SK-N-SH treated with all-trans-retinoic acid at 6 μM for 48 hours (cell line): ENCODE measurements around the gene MUL1.
A peak's percentile ranks its signal among the peaks of the same experiment; 100 is the strongest.

Experiments
- ATAC-seq: fragments of 200-7000 bp; cut with Tn5 transposase; 3 replicates; pipeline ENCODE4 v1.9.1; 2020; ENCODE audit warnings: mild to moderate bottlenecking, moderate library complexity
- ARNTL ChIP-seq: fragments of 450-650 bp; formaldehyde crosslinking; IDR thresholded peaks from 2 replicates; pipeline ENCODE4 v1.5.0; 2020; ENCODE audit warnings: low read depth, mild to moderate bottlenecking, moderate library complexity, borderline replicate concordance
- BACH2 ChIP-seq: fragments of 250-450 bp; sonication (Bioruptor Pico); IDR thresholded peaks from 2 replicates; pipeline ENCODE4 v1.9.0; 2021; ENCODE audit warnings: mild to moderate bottlenecking, borderline replicate concordance
- CSDC2 ChIP-seq: fragments of 250-450 bp; sonication (Bioruptor Pico); IDR thresholded peaks from 2 replicates; pipeline ENCODE4 v1.5.0; 2020; ENCODE audit warnings: mild to moderate bottlenecking, moderate library complexity
- ESRRG ChIP-seq: fragments of 250-450 bp; sonication (Bioruptor Pico); IDR thresholded peaks from 2 replicates; pipeline ENCODE4 v1.6.1; 2021; ENCODE audit warnings: mild to moderate bottlenecking
- ISL1 ChIP-seq: fragments of 250-450 bp; sonication (Bioruptor Pico); IDR thresholded peaks from 2 replicates; pipeline ENCODE4 v2.1.2; 2022; ENCODE audit warnings: mild to moderate bottlenecking, moderate library complexity
- OSR1 ChIP-seq: fragments of 250-450 bp; sonication (Bioruptor Pico); IDR thresholded peaks from 2 replicates; pipeline ENCODE4 v1.8.0; 2022; ENCODE audit warnings: moderate library complexity, mild to moderate bottlenecking, inconsistent platforms
- RARB ChIP-seq: fragments of 250-450 bp; sonication (Bioruptor Pico); IDR thresholded peaks from 2 replicates; pipeline ENCODE4 v1.8.0; 2021; ENCODE audit warnings: mild to moderate bottlenecking, moderate library complexity
- SNAI2 ChIP-seq: fragments of 250-450 bp; sonication (Bioruptor Pico); IDR thresholded peaks from 2 replicates; pipeline ENCODE4 v1.5.0; 2020; ENCODE audit warnings: mild to moderate bottlenecking, moderate library complexity
- TCF4 ChIP-seq: fragments of 250-450 bp; sonication (Bioruptor Pico); IDR thresholded peaks from 2 replicates; pipeline ENCODE4 v1.8.0; 2021; ENCODE audit warnings: mild to moderate bottlenecking, moderate library complexity, borderline replicate concordance
- TOX ChIP-seq: fragments of 250-450 bp; sonication (Bioruptor Pico); IDR thresholded peaks from 2 replicates; pipeline ENCODE4 v1.8.0; 2021; ENCODE audit warnings: mild to moderate bottlenecking, moderate library complexity, borderline replicate concordance
- ZC3H10 ChIP-seq: fragments of 250-450 bp; sonication (Bioruptor Pico); IDR thresholded peaks from 2 replicates; pipeline ENCODE4 v1.5.1; 2021; ENCODE audit warnings: mild to moderate bottlenecking, moderate library complexity
- ZFP3 ChIP-seq: fragments of 250-450 bp; sonication (Bioruptor Pico); IDR thresholded peaks from 2 replicates; pipeline ENCODE4 v1.5.0; 2020; ENCODE audit warnings: mild to moderate bottlenecking, moderate library complexity
- ZFP30 ChIP-seq: fragments of 450-650 bp; formaldehyde crosslinking; IDR thresholded peaks from 2 replicates; pipeline ENCODE4 v1.5.0; 2022; ENCODE audit warnings: mild to moderate bottlenecking, moderate library complexity
- ZNF565 ChIP-seq: fragments of 450-650 bp; formaldehyde crosslinking; conservative IDR thresholded peaks from 2 replicates; pipeline ENCODE4 v1.5.0; 2020; ENCODE audit warnings: low read depth, mild to moderate bottlenecking, moderate library complexity
- ZNF70 ChIP-seq: fragments of 450-650 bp; formaldehyde crosslinking; IDR thresholded peaks from 2 replicates; pipeline ENCODE4 v1.5.0; 2020; ENCODE audit warnings: mild to moderate bottlenecking, moderate library complexity
- TF ChIP-seq, protein P1 (sequence below): fragments of 250-450 bp; sonication (Bioruptor Pico); IDR thresholded peaks from 2 replicates; pipeline ENCODE4 v1.8.0; 2020; ENCODE audit warnings: mild to moderate bottlenecking, moderate library complexity, borderline replicate concordance
- TF ChIP-seq, protein P2 (sequence below): fragments of 250-450 bp; sonication (Bioruptor Pico); IDR thresholded peaks from 2 replicates; pipeline ENCODE4 v1.5.1; 2021; ENCODE audit warnings: mild to moderate bottlenecking, moderate library complexity
- TF ChIP-seq, protein P3 (sequence below): fragments of 250-450 bp; sonication (Bioruptor Pico); IDR thresholded peaks from 2 replicates; pipeline ENCODE4 v1.5.1; 2020; ENCODE audit warnings: low read depth, mild to moderate bottlenecking, moderate library complexity
- TF ChIP-seq, protein P4 (sequence below): fragments of 250-450 bp; sonication (Bioruptor Pico); IDR thresholded peaks from 2 replicates; pipeline ENCODE4 v1.5.0; 2020; ENCODE audit warnings: mild to moderate bottlenecking, moderate library complexity

The MUL1 gene, protein sequence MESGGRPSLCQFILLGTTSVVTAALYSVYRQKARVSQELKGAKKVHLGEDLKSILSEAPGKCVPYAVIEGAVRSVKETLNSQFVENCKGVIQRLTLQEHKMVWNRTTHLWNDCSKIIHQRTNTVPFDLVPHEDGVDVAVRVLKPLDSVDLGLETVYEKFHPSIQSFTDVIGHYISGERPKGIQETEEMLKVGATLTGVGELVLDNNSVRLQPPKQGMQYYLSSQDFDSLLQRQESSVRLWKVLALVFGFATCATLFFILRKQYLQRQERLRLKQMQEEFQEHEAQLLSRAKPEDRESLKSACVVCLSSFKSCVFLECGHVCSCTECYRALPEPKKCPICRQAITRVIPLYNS

DNA sequence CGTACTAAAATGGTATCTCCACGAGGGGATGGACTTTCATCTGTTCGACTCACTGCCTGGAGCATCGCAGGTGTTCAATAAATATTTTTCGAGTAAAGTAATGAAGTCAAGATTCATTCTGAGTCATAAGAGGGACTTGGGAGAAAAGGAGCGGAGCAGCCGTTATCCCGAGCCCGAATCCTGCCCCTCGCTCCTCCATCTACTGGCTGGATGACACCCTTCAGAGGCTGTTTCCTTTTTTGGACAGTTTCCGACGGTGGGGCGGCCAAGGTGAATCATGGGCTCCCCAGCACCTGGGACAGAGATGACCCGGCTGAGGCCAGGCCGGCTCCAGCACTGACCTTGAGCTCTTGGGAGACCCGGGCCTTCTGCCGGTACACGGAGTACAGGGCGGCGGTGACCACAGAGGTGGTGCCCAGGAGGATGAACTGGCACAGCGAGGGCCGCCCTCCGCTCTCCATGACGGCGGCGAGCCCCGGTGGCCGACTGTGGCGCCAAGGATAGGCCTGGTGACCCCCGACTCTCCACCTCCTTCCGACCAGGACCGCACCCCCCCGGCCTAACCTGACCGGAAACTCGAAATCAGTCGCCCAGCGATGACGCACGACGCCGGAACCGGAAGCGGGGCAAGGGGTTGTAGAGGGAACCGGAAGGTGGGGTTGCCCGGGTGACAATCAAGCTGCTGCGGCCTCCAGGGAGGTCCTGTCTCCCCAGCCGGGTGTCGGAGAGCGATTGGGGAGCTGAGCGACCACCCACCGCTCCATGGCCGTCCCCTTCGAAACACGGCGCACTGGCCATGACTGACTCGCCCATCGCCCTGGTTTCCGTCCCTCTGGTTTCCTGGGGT lies at the start of gene MUL1:
Gene MUL1 (minus strand): TSS at position 588 of the 847 bp plus-strand sequence. CDS start 127 bp downstream, at position 461.
- TF ChIP-seq CSDC2 (CRISPR knock-in tag), result no peak
- TF ChIP-seq, protein P1, sequence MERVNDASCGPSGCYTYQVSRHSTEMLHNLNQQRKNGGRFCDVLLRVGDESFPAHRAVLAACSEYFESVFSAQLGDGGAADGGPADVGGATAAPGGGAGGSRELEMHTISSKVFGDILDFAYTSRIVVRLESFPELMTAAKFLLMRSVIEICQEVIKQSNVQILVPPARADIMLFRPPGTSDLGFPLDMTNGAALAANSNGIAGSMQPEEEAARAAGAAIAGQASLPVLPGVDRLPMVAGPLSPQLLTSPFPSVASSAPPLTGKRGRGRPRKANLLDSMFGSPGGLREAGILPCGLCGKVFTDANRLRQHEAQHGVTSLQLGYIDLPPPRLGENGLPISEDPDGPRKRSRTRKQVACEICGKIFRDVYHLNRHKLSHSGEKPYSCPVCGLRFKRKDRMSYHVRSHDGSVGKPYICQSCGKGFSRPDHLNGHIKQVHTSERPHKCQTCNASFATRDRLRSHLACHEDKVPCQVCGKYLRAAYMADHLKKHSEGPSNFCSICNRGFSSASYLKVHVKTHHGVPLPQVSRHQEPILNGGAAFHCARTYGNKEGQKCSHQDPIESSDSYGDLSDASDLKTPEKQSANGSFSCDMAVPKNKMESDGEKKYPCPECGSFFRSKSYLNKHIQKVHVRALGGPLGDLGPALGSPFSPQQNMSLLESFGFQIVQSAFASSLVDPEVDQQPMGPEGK (CRISPR knock-in tag), result peak; percentile 81; the same call in 1 of the 2 replicates
- TF ChIP-seq, all 23 proteins: peak for 1
- peak; percentile 96 for ATAC-seq

DNA sequence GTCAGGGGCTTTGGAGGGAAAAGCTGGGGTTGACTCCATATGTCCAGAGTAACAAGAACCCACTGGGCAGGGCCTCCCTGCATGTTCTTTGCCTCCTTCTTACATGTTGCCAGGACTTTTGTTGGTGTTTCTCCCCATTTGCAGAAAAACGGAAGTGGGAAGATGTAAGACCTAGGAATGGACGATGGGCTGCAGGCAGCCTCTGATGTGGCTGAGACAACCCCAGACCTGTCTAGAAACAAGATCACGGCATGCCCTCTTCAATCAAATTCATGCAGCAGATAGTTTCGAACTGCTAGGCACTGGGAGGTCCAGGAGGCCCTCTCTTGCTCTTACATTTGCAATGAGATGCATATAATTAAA lies 47.8 kb upstream of the MUL1 start:
- no peak for TF ChIP-seq ARNTL
- no peak for TF ChIP-seq TCF4 (CRISPR knock-in tag)
- TF ChIP-seq ESRRG (CRISPR knock-in tag), result no peak
- TF ChIP-seq RARB (CRISPR knock-in tag), result no peak
- TF ChIP-seq ISL1 (CRISPR knock-in tag), result no peak
- TF ChIP-seq TOX, result no peak
- no peak for TF ChIP-seq ZNF565 (CRISPR knock-in tag)
- TF ChIP-seq ZC3H10 (CRISPR knock-in tag), result no peak
- no peak for TF ChIP-seq BACH2 (CRISPR knock-in tag)
- no peak for ATAC-seq

DNA sequence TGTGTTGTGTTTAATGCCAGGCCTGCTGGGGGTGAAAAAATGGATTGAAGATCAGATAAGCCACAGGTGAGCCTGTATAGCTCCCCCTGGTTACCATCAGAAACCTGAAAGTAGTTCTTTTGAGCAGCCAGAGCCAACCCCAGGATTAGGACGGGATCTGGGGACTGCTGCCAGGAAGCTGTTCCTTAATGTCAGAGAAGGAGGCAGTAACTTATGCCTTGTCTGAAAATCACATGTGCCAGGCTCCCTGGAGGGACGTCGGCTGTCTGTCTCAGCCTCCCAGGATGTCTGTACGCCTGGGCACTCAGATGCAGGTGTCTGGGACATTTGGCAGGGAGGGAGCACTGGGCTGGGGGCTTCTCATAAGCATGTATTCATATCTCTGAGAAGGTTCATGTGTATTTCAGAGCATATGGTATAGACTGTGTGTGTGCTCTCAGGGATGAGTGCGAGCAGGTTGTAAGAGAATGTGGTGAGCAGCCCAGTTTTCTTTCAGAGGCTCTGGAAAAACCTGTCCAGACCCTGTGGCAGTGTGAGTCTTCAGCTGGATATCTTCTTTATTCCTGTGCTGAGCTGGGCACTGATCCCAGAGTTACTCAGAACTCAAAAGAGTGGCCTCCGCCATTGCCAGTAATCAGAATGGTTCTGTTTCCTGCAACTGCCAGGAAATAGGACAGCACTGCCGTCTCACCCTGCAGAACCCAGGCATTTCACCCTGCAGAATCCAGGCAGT lies 47.2 kb upstream of the MUL1 start:
- ATAC-seq, result no peak
- TF ChIP-seq OSR1 (CRISPR knock-in tag), result no peak
- TF ChIP-seq ESRRG (CRISPR knock-in tag), result no peak
- TF ChIP-seq BACH2 (CRISPR knock-in tag), result no peak
- TF ChIP-seq, protein P2, sequence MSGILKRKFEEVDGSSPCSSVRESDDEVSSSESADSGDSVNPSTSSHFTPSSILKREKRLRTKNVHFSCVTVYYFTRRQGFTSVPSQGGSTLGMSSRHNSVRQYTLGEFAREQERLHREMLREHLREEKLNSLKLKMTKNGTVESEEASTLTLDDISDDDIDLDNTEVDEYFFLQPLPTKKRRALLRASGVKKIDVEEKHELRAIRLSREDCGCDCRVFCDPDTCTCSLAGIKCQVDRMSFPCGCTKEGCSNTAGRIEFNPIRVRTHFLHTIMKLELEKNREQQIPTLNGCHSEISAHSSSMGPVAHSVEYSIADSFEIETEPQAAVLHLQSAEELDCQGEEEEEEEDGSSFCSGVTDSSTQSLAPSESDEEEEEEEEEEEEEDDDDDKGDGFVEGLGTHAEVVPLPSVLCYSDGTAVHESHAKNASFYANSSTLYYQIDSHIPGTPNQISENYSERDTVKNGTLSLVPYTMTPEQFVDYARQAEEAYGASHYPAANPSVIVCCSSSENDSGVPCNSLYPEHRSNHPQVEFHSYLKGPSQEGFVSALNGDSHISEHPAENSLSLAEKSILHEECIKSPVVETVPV (CRISPR knock-in tag), result no peak
- TF ChIP-seq ZNF565 (CRISPR knock-in tag), result no peak
- TF ChIP-seq ZNF70 (CRISPR knock-in tag), result no peak
- no peak for TF ChIP-seq ZFP3 (CRISPR knock-in tag)

DNA sequence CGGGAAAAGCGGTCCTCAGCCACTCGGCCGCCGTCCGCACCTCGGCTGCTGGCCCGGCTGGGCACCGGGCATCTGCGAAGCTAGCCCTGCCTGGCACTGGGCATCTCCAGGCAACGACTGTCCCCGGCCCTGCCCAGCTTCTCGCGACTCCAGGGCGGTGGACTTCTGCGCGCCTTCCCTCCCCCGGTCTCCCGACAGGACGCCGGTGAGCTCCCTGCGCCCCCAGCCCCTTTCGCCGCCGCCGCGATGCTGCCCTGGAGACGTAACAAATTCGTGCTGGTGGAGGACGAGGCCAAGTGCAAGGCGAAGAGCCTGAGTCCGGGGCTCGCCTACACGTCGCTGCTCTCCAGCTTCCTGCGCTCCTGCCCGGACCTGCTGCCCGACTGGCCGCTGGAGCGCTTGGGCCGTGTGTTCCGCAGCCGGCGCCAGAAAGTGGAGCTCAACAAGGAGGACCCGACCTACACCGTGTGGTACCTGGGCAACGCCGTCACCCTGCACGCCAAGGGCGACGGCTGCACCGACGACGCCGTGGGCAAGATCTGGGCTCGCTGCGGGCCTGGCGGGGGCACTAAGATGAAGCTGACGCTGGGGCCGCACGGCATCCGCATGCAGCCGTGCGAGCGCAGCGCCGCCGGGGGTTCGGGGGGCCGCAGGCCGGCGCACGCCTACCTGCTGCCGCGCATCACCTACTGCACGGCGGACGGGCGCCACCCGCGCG lies 44.9 kb upstream of the MUL1 start:
- peak; percentile 44 for ATAC-seq
- no peak for TF ChIP-seq SNAI2 (CRISPR knock-in tag)

DNA sequence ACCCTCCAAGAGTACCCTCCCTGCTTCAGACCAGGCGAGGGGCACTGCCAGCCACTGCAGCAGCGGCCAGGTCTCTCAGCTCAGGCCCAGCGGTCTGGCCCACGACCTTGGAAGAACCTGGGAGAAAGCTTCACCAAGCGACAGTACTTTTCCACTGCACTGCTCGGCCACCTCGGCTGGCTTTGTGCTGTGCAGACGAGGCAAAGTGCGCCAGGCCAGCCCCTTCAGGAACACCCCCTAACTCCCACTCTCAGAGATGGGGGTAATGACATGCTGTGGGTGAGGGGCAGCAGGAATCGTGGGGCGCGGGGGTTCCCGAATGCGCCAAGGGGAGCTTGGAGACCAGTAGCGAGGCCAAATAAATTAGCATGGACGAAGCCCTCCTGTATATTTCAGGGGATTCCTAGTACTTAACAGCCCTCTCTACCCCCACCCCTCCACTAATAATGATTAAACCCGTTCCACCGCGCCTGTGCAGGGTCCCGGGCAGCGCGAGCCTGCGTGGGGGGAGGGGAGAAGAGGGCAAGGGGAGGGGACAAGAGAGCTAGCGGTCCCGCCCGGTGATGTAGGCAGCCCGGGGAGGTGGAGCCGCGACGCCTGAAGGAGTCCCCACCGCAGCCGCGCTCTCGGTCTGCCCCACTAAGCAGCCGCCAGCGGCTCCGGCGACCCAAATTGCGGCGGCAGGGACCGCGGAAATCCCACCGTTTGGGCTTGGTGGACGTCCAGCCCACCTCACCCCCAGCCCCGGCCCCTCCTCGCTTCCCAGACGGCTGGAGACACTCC lies 44.2 kb upstream of the MUL1 start, which contains the start of gene FAM43B:
Gene FAM43B (plus strand): TSS at position 629 of the 783 bp plus-strand sequence. CDS start 401 bp downstream, outside the sequence.
- TF ChIP-seq, protein P3, sequence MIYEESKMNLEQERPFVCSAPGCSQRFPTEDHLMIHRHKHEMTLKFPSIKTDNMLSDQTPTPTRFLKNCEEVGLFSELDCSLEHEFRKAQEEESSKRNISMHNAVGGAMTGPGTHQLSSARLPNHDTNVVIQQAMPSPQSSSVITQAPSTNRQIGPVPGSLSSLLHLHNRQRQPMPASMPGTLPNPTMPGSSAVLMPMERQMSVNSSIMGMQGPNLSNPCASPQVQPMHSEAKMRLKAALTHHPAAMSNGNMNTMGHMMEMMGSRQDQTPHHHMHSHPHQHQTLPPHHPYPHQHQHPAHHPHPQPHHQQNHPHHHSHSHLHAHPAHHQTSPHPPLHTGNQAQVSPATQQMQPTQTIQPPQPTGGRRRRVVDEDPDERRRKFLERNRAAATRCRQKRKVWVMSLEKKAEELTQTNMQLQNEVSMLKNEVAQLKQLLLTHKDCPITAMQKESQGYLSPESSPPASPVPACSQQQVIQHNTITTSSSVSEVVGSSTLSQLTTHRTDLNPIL (CRISPR knock-in tag), result no peak
- TF ChIP-seq ISL1 (CRISPR knock-in tag) (no peak), ZFP30 (CRISPR knock-in tag) (no peak), ZC3H10 (CRISPR knock-in tag) (no peak), CSDC2 (CRISPR knock-in tag) (no peak), TCF4 (CRISPR knock-in tag) (no peak), SNAI2 (CRISPR knock-in tag) (no peak), RARB (CRISPR knock-in tag) (no peak), OSR1 (CRISPR knock-in tag) (no peak), BACH2 (CRISPR knock-in tag) (no peak), ZNF565 (CRISPR knock-in tag) (no peak), TOX (no peak), ZFP3 (CRISPR knock-in tag) (no peak)
- TF ChIP-seq, protein P4, sequence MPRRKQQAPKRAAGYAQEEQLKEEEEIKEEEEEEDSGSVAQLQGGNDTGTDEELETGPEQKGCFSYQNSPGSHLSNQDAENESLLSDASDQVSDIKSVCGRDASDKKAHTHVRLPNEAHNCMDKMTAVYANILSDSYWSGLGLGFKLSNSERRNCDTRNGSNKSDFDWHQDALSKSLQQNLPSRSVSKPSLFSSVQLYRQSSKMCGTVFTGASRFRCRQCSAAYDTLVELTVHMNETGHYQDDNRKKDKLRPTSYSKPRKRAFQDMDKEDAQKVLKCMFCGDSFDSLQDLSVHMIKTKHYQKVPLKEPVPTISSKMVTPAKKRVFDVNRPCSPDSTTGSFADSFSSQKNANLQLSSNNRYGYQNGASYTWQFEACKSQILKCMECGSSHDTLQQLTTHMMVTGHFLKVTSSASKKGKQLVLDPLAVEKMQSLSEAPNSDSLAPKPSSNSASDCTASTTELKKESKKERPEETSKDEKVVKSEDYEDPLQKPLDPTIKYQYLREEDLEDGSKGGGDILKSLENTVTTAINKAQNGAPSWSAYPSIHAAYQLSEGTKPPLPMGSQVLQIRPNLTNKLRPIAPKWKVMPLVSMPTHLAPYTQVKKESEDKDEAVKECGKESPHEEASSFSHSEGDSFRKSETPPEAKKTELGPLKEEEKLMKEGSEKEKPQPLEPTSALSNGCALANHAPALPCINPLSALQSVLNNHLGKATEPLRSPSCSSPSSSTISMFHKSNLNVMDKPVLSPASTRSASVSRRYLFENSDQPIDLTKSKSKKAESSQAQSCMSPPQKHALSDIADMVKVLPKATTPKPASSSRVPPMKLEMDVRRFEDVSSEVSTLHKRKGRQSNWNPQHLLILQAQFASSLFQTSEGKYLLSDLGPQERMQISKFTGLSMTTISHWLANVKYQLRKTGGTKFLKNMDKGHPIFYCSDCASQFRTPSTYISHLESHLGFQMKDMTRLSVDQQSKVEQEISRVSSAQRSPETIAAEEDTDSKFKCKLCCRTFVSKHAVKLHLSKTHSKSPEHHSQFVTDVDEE (CRISPR knock-in tag), result no peak
- TF ChIP-seq, protein P2 (CRISPR knock-in tag), result no peak
- ATAC-seq, result peak; percentile 61
